Choroid plexus epithelial cell (primary cell): ENCODE results near the gene ACER1.

ENCODE experiments used
- DNase-seq: peaks from one replicate; pipeline ENCODE4 v3.0.0-alpha.2; 2010; ENCODE audit warnings: low read depth
- H3K4me3 ChIP-seq: 2 replicates; pipeline ENCODE4 v1.5.1; 2011; ENCODE audit warnings: low read depth, mild to moderate bottlenecking, control low read depth, low read length, moderate library complexity
- CTCF ChIP-seq: conservative IDR thresholded peaks from 2 replicates; pipeline ENCODE4 v1.5.1; 2011; ENCODE audit warnings: low read depth, mild to moderate bottlenecking, control low read depth, inconsistent platforms, low read length, moderate library complexity

ACER1 gene

GRCh38 chr19:6261883-6262282 is 71.5 kb downstream of the ACER1 start:
- no peak for DNase-seq
- TF ChIP-seq CTCF: no peak
- H3K4me3 ChIP-seq: no peak overlapping the region

GRCh38 chr19:6260912-6261650 is 72.3 kb downstream of the ACER1 start:
- H3K4me3 ChIP-seq: no peak overlapping the region
- TF ChIP-seq CTCF: peak; percentile 76
- peak; percentile 52 for DNase-seq

DNA sequence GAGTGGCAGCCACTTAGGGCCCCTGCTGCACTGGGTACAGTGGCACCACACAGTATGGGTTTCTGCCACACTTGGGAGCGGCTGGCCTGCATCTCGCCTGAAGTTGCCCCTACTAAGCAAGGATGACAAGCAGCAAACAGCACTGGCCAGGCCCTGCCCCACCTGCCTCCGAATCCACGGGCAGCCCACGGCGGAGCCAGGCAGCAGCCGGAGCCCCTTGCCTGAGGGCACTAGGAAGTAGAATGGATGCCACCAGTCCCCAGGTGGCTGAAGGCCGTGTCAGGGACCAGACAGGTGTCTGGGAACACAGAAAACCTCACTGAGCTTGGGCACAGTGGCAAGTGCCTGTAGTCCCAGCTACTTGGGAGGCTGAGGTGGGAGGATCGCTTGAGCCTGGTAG is 73.0 kb downstream of the ACER1 start:
- no peak for DNase-seq
- TF ChIP-seq CTCF: no peak
- no peak overlapping the region for H3K4me3 ChIP-seq

DNA sequence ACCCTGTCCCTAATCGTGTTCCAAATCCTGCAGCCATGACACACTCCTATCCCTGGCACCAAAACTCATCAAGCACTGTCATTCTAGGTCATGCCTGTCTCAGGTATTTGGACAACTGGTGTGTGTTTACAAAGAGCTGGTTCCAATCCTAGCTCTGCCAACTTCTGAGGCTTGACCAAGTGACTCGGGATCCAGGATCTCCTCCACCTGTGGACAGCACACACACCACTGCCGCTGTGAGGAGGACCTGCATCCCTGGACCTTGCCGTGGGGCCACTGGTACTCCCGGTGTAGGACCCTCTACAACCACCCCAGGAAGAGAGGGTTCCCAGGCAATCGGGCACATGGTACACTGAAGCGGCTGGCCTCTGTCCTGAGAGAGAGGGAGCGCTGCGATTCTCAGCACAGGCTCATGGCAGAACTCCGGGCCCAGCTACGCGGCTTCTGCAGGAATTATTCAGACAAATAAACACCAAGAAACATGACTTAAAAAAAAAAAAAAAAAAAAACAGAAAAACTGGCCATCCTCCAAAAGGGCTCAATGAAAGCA is 74.0 kb downstream of the ACER1 start:
- DNase-seq: peak; percentile 66
- TF ChIP-seq CTCF: no peak
- H3K4me3 ChIP-seq: no peak overlapping the region

DNA sequence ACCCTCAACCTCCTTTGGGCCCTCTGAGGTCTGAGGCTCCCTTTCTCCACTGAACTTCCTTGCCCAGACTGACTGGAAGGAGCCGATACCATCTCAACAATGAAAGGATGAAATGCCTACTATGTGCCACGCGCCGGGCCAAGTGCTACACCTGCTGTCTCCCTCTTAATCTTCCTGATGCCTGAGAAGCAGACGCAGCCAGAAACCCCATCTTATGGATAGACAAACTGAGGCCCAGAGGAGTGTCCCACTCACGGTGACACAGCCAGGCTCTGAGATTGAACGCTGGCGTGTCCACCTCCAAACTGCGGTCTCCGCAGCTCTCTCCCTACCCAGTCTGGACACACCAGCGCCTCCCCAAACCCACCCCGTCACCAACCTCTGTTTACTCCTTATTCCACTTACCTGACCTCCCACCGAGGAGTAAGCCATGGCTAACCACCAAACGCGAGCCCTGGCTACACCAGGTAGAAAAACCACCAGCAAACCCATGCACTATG is 74.5 kb downstream of the ACER1 start:
- H3K4me3 ChIP-seq: no peak overlapping the region
- TF ChIP-seq CTCF: no peak
- DNase-seq: no peak
